GM19328 (cell line): ENCODE measurements around the gene KIF1B.
"Not testable (repeated sequence)": the region's sequence is repeated elsewhere in the genome, so short reads cannot be mapped to it uniquely, and the experiment has no call there.

Experiments used
- ATAC-seq: cut with Tn5 transposase; IDR thresholded peaks from one replicate; pipeline ENCODE4 v1.9.1; 2021; ENCODE audit warnings: mild to moderate bottlenecking, moderate library complexity; ENCODE audit not compliant: unreplicated experiment

Gene KIF1B

GRCh38 chr1:10229903-10230302, 19.5 kb downstream of the KIF1B start:
- no peak for ATAC-seq

GRCh38 chr1:10232163-10232562, 21.8 kb downstream of the KIF1B start:
- ATAC-seq: no peak

- ATAC-seq: no peak
Observed at GRCh38 chr1:10236405-10237156, 26.2 kb downstream of the KIF1B start.

- ATAC-seq: no peak
Observed at GRCh38 chr1:10237157-10237539, 26.8 kb downstream of the KIF1B start.

- ATAC-seq: no peak
Observed at GRCh38 chr1:10242135-10242534, 31.8 kb downstream of the KIF1B start.

- no peak for ATAC-seq
Observed at GRCh38 chr1:10242811-10243210, 32.4 kb downstream of the KIF1B start.

- no peak for ATAC-seq
Observed at GRCh38 chr1:10245674-10246073, 35.3 kb downstream of the KIF1B start.

- ATAC-seq: no peak
Observed at GRCh38 chr1:10249808-10250457, 39.6 kb downstream of the KIF1B start.

GRCh38 chr1:10250663-10251062, 40.3 kb downstream of the KIF1B start:
- no peak for ATAC-seq

GRCh38 chr1:10251325-10252108, 41.1 kb downstream of the KIF1B start:
- ATAC-seq: not testable (repeated sequence)

GRCh38 chr1:10252508-10252907, 42.1 kb downstream of the KIF1B start:
- no peak for ATAC-seq

GRCh38 chr1:10253149-10253548, 42.8 kb downstream of the KIF1B start:
- ATAC-seq: no peak

GRCh38 chr1:10253755-10254154, 43.4 kb downstream of the KIF1B start:
- no peak for ATAC-seq

- no peak for ATAC-seq
Observed at GRCh38 chr1:10257851-10258250, 47.5 kb downstream of the KIF1B start.

- not testable (repeated sequence) for ATAC-seq
Observed at GRCh38 chr1:10259547-10259946, 49.2 kb downstream of the KIF1B start.

GRCh38 chr1:10263450-10264082, 53.2 kb downstream of the KIF1B start:
- ATAC-seq: no peak

- no peak for ATAC-seq
Observed at GRCh38 chr1:10265027-10265426, 54.7 kb downstream of the KIF1B start.

GRCh38 chr1:10265900-10266299, 55.5 kb downstream of the KIF1B start:
- ATAC-seq: no peak

- ATAC-seq: no peak
Observed at GRCh38 chr1:10267319-10267718, 56.9 kb downstream of the KIF1B start.

- ATAC-seq: no peak
Observed at GRCh38 chr1:10267921-10268320, 57.6 kb downstream of the KIF1B start.

- no peak for ATAC-seq
Observed at GRCh38 chr1:10271090-10271489, 60.7 kb downstream of the KIF1B start.
